IMR-90 (cell line): ENCODE measurements around the gene PSORS1C2. TPM values are rescaled to one million over a fixed set of nuclear protein-coding genes. Genes with fewer than 3 reads are reported as not detected.
A peak's percentile ranks its signal among the peaks of the same experiment; 100 is the strongest.

Experiments used
- ATAC-seq: fragments of 200-7000 bp; cut with Tn5 transposase; 2 replicates; pipeline ENCODE4 v1.9.1; 2020; ENCODE audit warnings: low read depth, mild to moderate bottlenecking, moderate library complexity
- BruUV-seq: library from RNA; stranded (reverse); fragments of 400-500 nt; replicated peaks from 2 replicates; lab custom pipeline; 2021; lab: Mats Ljungman, UMichigan
- CTCF ChIA-PET: fragments of 300-600 bp; formaldehyde crosslinking; extraction: SDS; loops from one replicate; lab custom pipeline; 2021; ENCODE audit warnings: antibody characterized with exemption; lab: Yijun Ruan, JAX
- POLR2A ChIA-PET: fragments of 300-600 bp; sonication (Branson Sonifier 250); formaldehyde crosslinking; loops from one replicate; lab custom pipeline; 2022; ENCODE audit warnings: antibody characterized with exemption; ENCODE audit not compliant: unreplicated experiment; lab: Charles Lee
- DNase-seq: peaks from one replicate; pipeline ENCODE4 v3.0.0; 2013
- H2AFZ ChIP-seq: replicated peaks from 2 replicates; pipeline ENCODE3; 2013; ENCODE audit warnings: low read length, mild to moderate bottlenecking; ENCODE audit not compliant: poor library complexity
- H2AK5ac ChIP-seq: 2 replicates; pipeline ENCODE4 v1.6.1; 2013; ENCODE audit warnings: low read depth, low read length, inconsistent platforms
- H2AK9ac ChIP-seq: replicated peaks from 2 replicates; pipeline ENCODE3; 2013; ENCODE audit warnings: mild to moderate bottlenecking, low read depth, low read length, moderate library complexity; ENCODE audit not compliant: poor library complexity
- H2BK120ac ChIP-seq: 2 replicates; pipeline ENCODE4 v1.6.1; 2013; ENCODE audit warnings: low read depth, low read length, inconsistent platforms
- H2BK15ac ChIP-seq: 3 replicates; pipeline ENCODE4 v1.6.1; 2013; ENCODE audit warnings: low read depth, low read length, inconsistent platforms
- H2BK20ac ChIP-seq: 2 replicates; pipeline ENCODE4 v1.6.1; 2013; ENCODE audit warnings: low read depth, mild to moderate bottlenecking, inconsistent platforms, low read length, moderate library complexity
- H2BK5ac ChIP-seq: 2 replicates; pipeline ENCODE4 v1.6.1; 2013; ENCODE audit warnings: mild to moderate bottlenecking, low read depth, low read length, inconsistent platforms; ENCODE audit not compliant: poor library complexity, severe bottlenecking
- H3K14ac ChIP-seq: replicated peaks from 2 replicates; pipeline ENCODE4 v1.6.1; 2013; ENCODE audit warnings: low read depth, low read length, inconsistent platforms
- H3K18ac ChIP-seq: 2 replicates; pipeline ENCODE4 v1.6.1; 2013; ENCODE audit warnings: low read depth, low read length, control low read depth
- H3K23ac ChIP-seq: 2 replicates; pipeline ENCODE4 v1.6.1; 2013; ENCODE audit warnings: low read depth, low read length, inconsistent platforms
- H3K27ac ChIP-seq: 2 replicates; pipeline ENCODE4 v1.5.1; 2013; ENCODE audit warnings: mild to moderate bottlenecking, control low read depth, low read length; ENCODE audit not compliant: insufficient read depth
- H3K27me3 ChIP-seq: 2 replicates; pipeline ENCODE4 v1.6.1; 2013; ENCODE audit warnings: low read length; ENCODE audit not compliant: control insufficient read depth, insufficient read depth
- H3K36me3 ChIP-seq: 2 replicates; pipeline ENCODE4 v1.6.1; 2013; ENCODE audit warnings: low read length, mixed read lengths; ENCODE audit not compliant: control insufficient read depth, insufficient read depth
- H3K4ac ChIP-seq: 2 replicates; pipeline ENCODE4 v1.6.1; 2013; ENCODE audit warnings: low read depth, low read length, inconsistent platforms
- H3K4me1 ChIP-seq: 2 replicates; pipeline ENCODE4 v1.6.1; 2013; ENCODE audit warnings: low read length, mixed read lengths; ENCODE audit not compliant: control insufficient read depth, insufficient read depth
- H3K4me2 ChIP-seq: 2 replicates; pipeline ENCODE4 v1.6.1; 2013; ENCODE audit warnings: low read depth, mild to moderate bottlenecking, control low read depth, low read length, moderate library complexity
- H3K4me3 ChIP-seq: 2 replicates; pipeline ENCODE4 v1.5.1; 2013; ENCODE audit warnings: low read depth, mild to moderate bottlenecking, control low read depth, low read length, moderate library complexity; ENCODE audit not compliant: insufficient read depth
- H3K56ac ChIP-seq: 2 replicates; pipeline ENCODE4 v1.6.1; 2013; ENCODE audit warnings: low read length, inconsistent platforms; ENCODE audit not compliant: insufficient read depth; ENCODE audit errors: extremely low read depth
- H3K79me1 ChIP-seq, 2 experiments: 2 replicates each; pipeline ENCODE4 v1.6.1; 2013; ENCODE audit warnings: low read length in 2 of 2, inconsistent platforms in 1 of 2, low read depth in 1 of 2
- H3K9ac ChIP-seq: 2 replicates; pipeline ENCODE4 v1.6.1; 2013; ENCODE audit warnings: low read depth, low read length, control low read depth
- H3K9me1 ChIP-seq: 2 replicates; pipeline ENCODE4 v1.6.1; 2013; ENCODE audit warnings: low read length, inconsistent platforms; ENCODE audit not compliant: insufficient read depth
- H3K9me3 ChIP-seq: 2 replicates; pipeline ENCODE4 v1.6.1; 2013; ENCODE audit warnings: low read length; ENCODE audit not compliant: control insufficient read depth, insufficient read depth
- H4K20me1 ChIP-seq: 2 replicates; pipeline ENCODE4 v1.6.1; 2013; ENCODE audit warnings: low read length, inconsistent platforms; ENCODE audit not compliant: insufficient read depth
- H4K5ac ChIP-seq: 2 replicates; pipeline ENCODE4 v1.6.1; 2013; ENCODE audit warnings: mild to moderate bottlenecking, low read depth, low read length, control low read depth
- H4K8ac ChIP-seq, 2 experiments: 2 replicates each; pipeline ENCODE4 v1.6.1; 2013; ENCODE audit warnings: low read depth in 2 of 2, low read length in 2 of 2, control low read depth in 1 of 2, inconsistent platforms in 1 of 2
- H4K91ac ChIP-seq: 2 replicates; pipeline ENCODE4 v1.6.1; 2013; ENCODE audit warnings: low read depth, low read length, inconsistent platforms; ENCODE audit not compliant: insufficient read depth
- BHLHE40 ChIP-seq: fragments of 150-350 bp; IDR thresholded peaks from 2 replicates; pipeline ENCODE4 v1.6.1; 2016; ENCODE audit warnings: mild to moderate bottlenecking, low read depth, low read length
- CEBPB ChIP-seq: IDR thresholded peaks from 2 replicates; pipeline ENCODE4 v1.6.1; 2012; ENCODE audit warnings: low read depth, low read length, improper control_type of control experiment
- CHD1 ChIP-seq: IDR thresholded peaks from 2 replicates; pipeline ENCODE4 v1.6.1; 2012; ENCODE audit warnings: low read depth, low read length, improper control_type of control experiment
- FOS ChIP-seq: fragments of 150-350 bp; IDR thresholded peaks from 2 replicates; pipeline ENCODE4 v1.6.1; 2016; ENCODE audit warnings: low read depth, low read length
- MAFK ChIP-seq: IDR thresholded peaks from 2 replicates; pipeline ENCODE4 v1.6.1; 2012; ENCODE audit warnings: low read depth, low read length, improper control_type of control experiment
- MAZ ChIP-seq: IDR thresholded peaks from 2 replicates; pipeline ENCODE4 v1.6.1; 2012; ENCODE audit warnings: low read depth, mild to moderate bottlenecking, low read length, improper control_type of control experiment, moderate library complexity, borderline replicate concordance
- MXI1 ChIP-seq: IDR thresholded peaks from 2 replicates; pipeline ENCODE4 v1.6.1; 2012; ENCODE audit warnings: low read depth, mild to moderate bottlenecking, low read length, moderate library complexity, borderline replicate concordance
- NFE2L2 ChIP-seq: fragments of 150-350 bp; IDR thresholded peaks from 2 replicates; pipeline ENCODE4 v1.6.1; 2016; ENCODE audit warnings: low read depth, mild to moderate bottlenecking, low read length
- POLR2A ChIP-seq: IDR thresholded peaks from 2 replicates; pipeline ENCODE4 v1.6.1; 2012; ENCODE audit warnings: mild to moderate bottlenecking, low read depth, low read length
- RAD21 ChIP-seq: IDR thresholded peaks from 2 replicates; pipeline ENCODE4 v1.6.1; 2012; ENCODE audit warnings: low read length, improper control_type of control experiment
- RCOR1 ChIP-seq: IDR thresholded peaks from 2 replicates; pipeline ENCODE4 v1.6.1; 2012; ENCODE audit warnings: mild to moderate bottlenecking, low read length, improper control_type of control experiment; ENCODE audit not compliant: insufficient replicate concordance
- RFX5 ChIP-seq: IDR thresholded peaks from 2 replicates; pipeline ENCODE4 v1.8.0; 2012; ENCODE audit warnings: low read depth, mild to moderate bottlenecking, low read length, moderate library complexity
- SMC3 ChIP-seq: fragments of 150-350 bp; IDR thresholded peaks from 2 replicates; pipeline ENCODE4 v1.6.1; 2016; ENCODE audit warnings: low read depth, mild to moderate bottlenecking, antibody characterized with exemption, low read length, moderate library complexity
- WGBS, 2 experiments: methylation state at CpG; one replicate each; pipeline versions ENCODE4 v1.1.5 to v1.1.7; 2013; ENCODE audit warnings: missing lambda C conversion rate in 2 of 2; ENCODE audit not compliant: insufficient read length in 1 of 2; ENCODE audit errors: extremely low coverage in 2 of 2; 5-methylcytosine and 5-hydroxymethylcytosine counted together
- dilution Hi-C: fragments of 300-500 bp; cut with HindIII; formaldehyde crosslinking; loops from one replicate; pipeline ENCODE4 v1.14.3; 2018; ENCODE audit warnings: low sequenced_read_pairs; ENCODE audit not compliant: unreplicated experiment
- in situ Hi-C: fragments of 300-500 bp; cut with MboI; formaldehyde crosslinking; loops from 3 replicates; pipeline ENCODE4 v1.14.3; 2019; ENCODE audit warnings: low sequenced_read_pairs, inconsistent platforms, mixed read lengths
- intact Hi-C: fragments of 100-400 bp; cut with micrococcal nuclease; formaldehyde crosslinking; loops from 2 replicates; pipeline ENCODE4 v1.10.0; 2022
- polyA plus RNA-seq, 3 experiments: library from polyadenylated mRNA; depleted of rRNA; stranded (reverse); fragments of >200 nt; gene quantifications; 2 replicates each; pipeline ENCODE4 v1.2.3, GENCODE V29; 2012; ENCODE audit warnings: low replicate concordance in 1 of 3
- total RNA-seq: library from RNA; depleted of rRNA; stranded (reverse); fragments of >200 nt; gene quantifications from 2 replicates; pipeline ENCODE4 v1.2.3, GENCODE V29; 2012
- TF ChIP-seq, protein P1 (sequence below): conservative IDR thresholded peaks from 2 replicates; pipeline ENCODE4 v1.5.1; 2012; ENCODE audit warnings: mild to moderate bottlenecking, low read depth, low read length, improper control_type of control experiment
- TF ChIP-seq, protein P2 (sequence below): fragments of 150-350 bp; IDR thresholded peaks from 2 replicates; pipeline ENCODE4 v1.6.1; 2017; ENCODE audit warnings: mild to moderate bottlenecking, antibody characterized with exemption, low read length, low read depth
- TF ChIP-seq, protein P3 (sequence below): fragments of 150-350 bp; IDR thresholded peaks from 2 replicates; pipeline ENCODE4 v1.6.1; 2016; ENCODE audit warnings: low read depth, mild to moderate bottlenecking, low read length, moderate library complexity, borderline replicate concordance

Gene PSORS1C2
- total and polyA plus RNA-seq, 2 of the 4 experiments (the other 2 are of a cell fraction), result not detected

DNA sequence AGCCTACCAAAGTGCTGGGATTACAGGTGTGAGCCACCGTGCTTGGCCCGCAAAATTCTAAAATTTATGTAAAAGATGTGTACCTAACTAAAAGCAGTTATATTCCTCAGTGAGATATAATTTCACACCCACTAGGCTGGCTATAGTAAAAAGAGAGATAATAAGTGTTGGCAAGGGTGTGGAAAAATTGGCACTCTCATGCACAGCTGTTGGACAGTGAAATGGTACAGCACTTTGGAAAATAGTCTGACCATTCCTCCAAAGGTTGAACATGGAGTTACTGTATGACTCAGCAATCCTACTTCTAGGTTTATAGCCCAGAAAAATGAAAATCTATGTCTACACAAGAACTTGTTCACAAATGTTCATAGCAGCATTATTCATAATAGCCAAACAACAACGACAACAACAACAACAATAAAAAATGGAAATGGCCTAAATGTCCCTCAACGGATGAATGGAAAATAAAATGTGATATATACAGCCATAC lies 40.4 kb downstream of the PSORS1C2 start:
- no peak overlapping the region for H2BK120ac ChIP-seq
- H2AFZ ChIP-seq, result no peak overlapping the region
- intact Hi-C loops, result no loop called here
- no peak overlapping the region for H2BK15ac ChIP-seq
- H2BK5ac ChIP-seq, result no peak overlapping the region
- no peaks in the 10 kb centered on the region for H3K79me1 ChIP-seq
- no peak for DNase-seq
- no peak overlapping the region for H2AK5ac ChIP-seq
- H3K4me1 ChIP-seq, result no peaks in the 10 kb centered on the region
- no peaks in the 10 kb centered on the region for H3K9me3 ChIP-seq
- H3K14ac ChIP-seq, result no peak overlapping the region
- no peak overlapping the region for H4K5ac ChIP-seq
- H3K4me3 ChIP-seq, result no peak overlapping the region
- no peaks in the 10 kb centered on the region for H3K36me3 ChIP-seq
- dilution Hi-C loops, result no loop called here
- no peaks in the 10 kb centered on the region for H4K20me1 ChIP-seq
- no peaks in the 10 kb centered on the region for H3K9me1 ChIP-seq
- no peak overlapping the region for H3K4me2 ChIP-seq
- H3K23ac ChIP-seq, result no peak overlapping the region
- H3K56ac ChIP-seq, result no peak overlapping the region
- BruUV-seq, result no TSS peak
- no CpG with 5 or more reads among the region's 4 CpGs for whole genome bisulfite sequencing, 2 experiments
- ChIA-PET CTCF (no interaction called here), POLR2A (no interaction called here)
- H4K8ac ChIP-seq, result no peak overlapping the region
- peaks cover 4% of the 10 kb centered on the region for H3K27me3 ChIP-seq
- no peak for ATAC-seq
- H3K27ac ChIP-seq, result no peak overlapping the region
- in situ Hi-C loops, result loop anchor here (25.0 kb wide), 1 partner anchor 611 kb away; the partner anchor contains the start of gene HLA-E
- no peak overlapping the region for H4K91ac ChIP-seq
- H3K18ac ChIP-seq, result no peak overlapping the region
- TF ChIP-seq NFE2L2 (peak; percentile 83), CHD1 (no peak), CEBPB (no peak), FOS (no peak), RFX5 (no peak), RAD21 (no peak), RCOR1 (no peak), MAFK (peak; percentile 36; the same call in 1 of the 2 replicates), MXI1 (no peak), MAZ (no peak), POLR2A (no peak), BHLHE40 (no peak), SMC3 (no peak)
- TF ChIP-seq, protein P1, sequence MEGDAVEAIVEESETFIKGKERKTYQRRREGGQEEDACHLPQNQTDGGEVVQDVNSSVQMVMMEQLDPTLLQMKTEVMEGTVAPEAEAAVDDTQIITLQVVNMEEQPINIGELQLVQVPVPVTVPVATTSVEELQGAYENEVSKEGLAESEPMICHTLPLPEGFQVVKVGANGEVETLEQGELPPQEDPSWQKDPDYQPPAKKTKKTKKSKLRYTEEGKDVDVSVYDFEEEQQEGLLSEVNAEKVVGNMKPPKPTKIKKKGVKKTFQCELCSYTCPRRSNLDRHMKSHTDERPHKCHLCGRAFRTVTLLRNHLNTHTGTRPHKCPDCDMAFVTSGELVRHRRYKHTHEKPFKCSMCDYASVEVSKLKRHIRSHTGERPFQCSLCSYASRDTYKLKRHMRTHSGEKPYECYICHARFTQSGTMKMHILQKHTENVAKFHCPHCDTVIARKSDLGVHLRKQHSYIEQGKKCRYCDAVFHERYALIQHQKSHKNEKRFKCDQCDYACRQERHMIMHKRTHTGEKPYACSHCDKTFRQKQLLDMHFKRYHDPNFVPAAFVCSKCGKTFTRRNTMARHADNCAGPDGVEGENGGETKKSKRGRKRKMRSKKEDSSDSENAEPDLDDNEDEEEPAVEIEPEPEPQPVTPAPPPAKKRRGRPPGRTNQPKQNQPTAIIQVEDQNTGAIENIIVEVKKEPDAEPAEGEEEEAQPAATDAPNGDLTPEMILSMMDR, result no peak
- TF ChIP-seq, protein P2, sequence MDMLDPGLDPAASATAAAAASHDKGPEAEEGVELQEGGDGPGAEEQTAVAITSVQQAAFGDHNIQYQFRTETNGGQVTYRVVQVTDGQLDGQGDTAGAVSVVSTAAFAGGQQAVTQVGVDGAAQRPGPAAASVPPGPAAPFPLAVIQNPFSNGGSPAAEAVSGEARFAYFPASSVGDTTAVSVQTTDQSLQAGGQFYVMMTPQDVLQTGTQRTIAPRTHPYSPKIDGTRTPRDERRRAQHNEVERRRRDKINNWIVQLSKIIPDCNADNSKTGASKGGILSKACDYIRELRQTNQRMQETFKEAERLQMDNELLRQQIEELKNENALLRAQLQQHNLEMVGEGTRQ, result no peak
- TF ChIP-seq, protein P3, sequence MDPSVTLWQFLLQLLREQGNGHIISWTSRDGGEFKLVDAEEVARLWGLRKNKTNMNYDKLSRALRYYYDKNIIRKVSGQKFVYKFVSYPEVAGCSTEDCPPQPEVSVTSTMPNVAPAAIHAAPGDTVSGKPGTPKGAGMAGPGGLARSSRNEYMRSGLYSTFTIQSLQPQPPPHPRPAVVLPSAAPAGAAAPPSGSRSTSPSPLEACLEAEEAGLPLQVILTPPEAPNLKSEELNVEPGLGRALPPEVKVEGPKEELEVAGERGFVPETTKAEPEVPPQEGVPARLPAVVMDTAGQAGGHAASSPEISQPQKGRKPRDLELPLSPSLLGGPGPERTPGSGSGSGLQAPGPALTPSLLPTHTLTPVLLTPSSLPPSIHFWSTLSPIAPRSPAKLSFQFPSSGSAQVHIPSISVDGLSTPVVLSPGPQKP, result no peak
- no peak overlapping the region for H3K9ac ChIP-seq
- no peak overlapping the region for H2BK20ac ChIP-seq
- H2AK9ac ChIP-seq, result no peak overlapping the region
- no peak overlapping the region for H3K4ac ChIP-seq
